ENCODE results near the gene KLHL20.

DNA sequence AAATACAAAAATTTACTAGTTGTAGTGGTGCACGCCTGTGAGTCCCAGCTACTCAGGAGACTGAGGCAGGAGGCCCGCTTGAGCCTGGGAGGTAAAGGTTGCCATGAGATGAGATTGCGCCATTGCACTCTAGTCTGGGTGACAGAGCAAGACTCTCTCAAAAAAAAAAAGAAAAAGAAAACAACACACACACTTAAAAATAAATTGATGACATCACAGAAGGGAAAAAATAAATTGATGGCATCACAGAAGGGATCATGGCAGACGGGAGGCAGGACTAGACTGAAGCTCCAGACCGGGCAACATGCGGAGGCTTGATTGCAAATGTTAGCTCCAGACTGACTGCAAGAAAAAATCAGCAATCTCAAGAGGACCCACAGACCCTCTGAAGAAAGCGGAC lies 43.3 kb downstream of the KLHL20 start:
- TF ChIP-seq, protein P1, sequence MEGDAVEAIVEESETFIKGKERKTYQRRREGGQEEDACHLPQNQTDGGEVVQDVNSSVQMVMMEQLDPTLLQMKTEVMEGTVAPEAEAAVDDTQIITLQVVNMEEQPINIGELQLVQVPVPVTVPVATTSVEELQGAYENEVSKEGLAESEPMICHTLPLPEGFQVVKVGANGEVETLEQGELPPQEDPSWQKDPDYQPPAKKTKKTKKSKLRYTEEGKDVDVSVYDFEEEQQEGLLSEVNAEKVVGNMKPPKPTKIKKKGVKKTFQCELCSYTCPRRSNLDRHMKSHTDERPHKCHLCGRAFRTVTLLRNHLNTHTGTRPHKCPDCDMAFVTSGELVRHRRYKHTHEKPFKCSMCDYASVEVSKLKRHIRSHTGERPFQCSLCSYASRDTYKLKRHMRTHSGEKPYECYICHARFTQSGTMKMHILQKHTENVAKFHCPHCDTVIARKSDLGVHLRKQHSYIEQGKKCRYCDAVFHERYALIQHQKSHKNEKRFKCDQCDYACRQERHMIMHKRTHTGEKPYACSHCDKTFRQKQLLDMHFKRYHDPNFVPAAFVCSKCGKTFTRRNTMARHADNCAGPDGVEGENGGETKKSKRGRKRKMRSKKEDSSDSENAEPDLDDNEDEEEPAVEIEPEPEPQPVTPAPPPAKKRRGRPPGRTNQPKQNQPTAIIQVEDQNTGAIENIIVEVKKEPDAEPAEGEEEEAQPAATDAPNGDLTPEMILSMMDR (IDR thresholded peaks at IDR 0.05), result no peak
- no peak for TF ChIP-seq POLR2A (IDR thresholded peaks at IDR 0.05)

Measured in uterus (tissue), 2 donors.